Measurements from ENCODE around the gene CTPS1. TPM values are rescaled to one million over a fixed set of nuclear protein-coding genes. Genes with fewer than 3 reads are reported as not detected.

Gene CTPS1
- total RNA-seq, 1 experiment from 2014 or later = 73.4 TPM

GRCh38 chr1:40982721-40983120 lies 3.2 kb downstream of the CTPS1 start (continued):
- TF ChIP-seq, protein P1, sequence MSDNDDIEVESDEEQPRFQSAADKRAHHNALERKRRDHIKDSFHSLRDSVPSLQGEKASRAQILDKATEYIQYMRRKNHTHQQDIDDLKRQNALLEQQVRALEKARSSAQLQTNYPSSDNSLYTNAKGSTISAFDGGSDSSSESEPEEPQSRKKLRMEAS (CRISPR knock-in tag; IDR thresholded peaks at IDR 0.05) = no peak
- TF ChIP-seq ATF3 (CRISPR knock-in tag; conservative IDR thresholded peaks at IDR 0.05) (no peak), ZNF219 (CRISPR knock-in tag; IDR thresholded peaks at IDR 0.05; ENCODE audit: borderline replicate concordance) (no peak), SOX15 (CRISPR knock-in tag; IDR thresholded peaks at IDR 0.05) (no peak), CREB1 (CRISPR knock-in tag; IDR thresholded peaks at IDR 0.05) (no peak), NFATC4 (CRISPR knock-in tag; IDR thresholded peaks at IDR 0.05) (no peak), GTF2I (CRISPR knock-in tag; conservative IDR thresholded peaks at IDR 0.05) (no peak)
- TF ChIP-seq, protein P2, sequence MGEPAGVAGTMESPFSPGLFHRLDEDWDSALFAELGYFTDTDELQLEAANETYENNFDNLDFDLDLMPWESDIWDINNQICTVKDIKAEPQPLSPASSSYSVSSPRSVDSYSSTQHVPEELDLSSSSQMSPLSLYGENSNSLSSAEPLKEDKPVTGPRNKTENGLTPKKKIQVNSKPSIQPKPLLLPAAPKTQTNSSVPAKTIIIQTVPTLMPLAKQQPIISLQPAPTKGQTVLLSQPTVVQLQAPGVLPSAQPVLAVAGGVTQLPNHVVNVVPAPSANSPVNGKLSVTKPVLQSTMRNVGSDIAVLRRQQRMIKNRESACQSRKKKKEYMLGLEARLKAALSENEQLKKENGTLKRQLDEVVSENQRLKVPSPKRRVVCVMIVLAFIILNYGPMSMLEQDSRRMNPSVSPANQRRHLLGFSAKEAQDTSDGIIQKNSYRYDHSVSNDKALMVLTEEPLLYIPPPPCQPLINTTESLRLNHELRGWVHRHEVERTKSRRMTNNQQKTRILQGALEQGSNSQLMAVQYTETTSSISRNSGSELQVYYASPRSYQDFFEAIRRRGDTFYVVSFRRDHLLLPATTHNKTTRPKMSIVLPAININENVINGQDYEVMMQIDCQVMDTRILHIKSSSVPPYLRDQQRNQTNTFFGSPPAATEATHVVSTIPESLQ (CRISPR knock-in tag; IDR thresholded peaks at IDR 0.05) = no peak

- Mint-ChIP-seq H3K9me3 (no peaks in the 10 kb centered on the region), H3K27me3 (ENCODE audit: low read depth) (no peaks in the 10 kb centered on the region), H3K27ac (no peak overlapping the region), H3K4me1 (peaks cover 23% of the 10 kb centered on the region), H3K36me3 (peaks cover 52% of the 10 kb centered on the region), H3K4me3 (no peak overlapping the region)
- ChIA-PET POLR2A (no interaction called here), CTCF (no interaction called here)
- no peak for DNase-seq (ENCODE audit: low spot score)
- TF ChIP-seq KAT7 (CRISPR knock-in tag; IDR thresholded peaks at IDR 0.05; ENCODE audit: borderline replicate concordance) (no peak), ATF1 (CRISPR knock-in tag; IDR thresholded peaks at IDR 0.05) (no peak), JAZF1 (CRISPR knock-in tag; IDR thresholded peaks at IDR 0.05) (no peak), ERG (CRISPR knock-in tag; IDR thresholded peaks at IDR 0.05) (no peak), HMGA2 (CRISPR knock-in tag; IDR thresholded peaks at IDR 0.05) (no peak), MXD4 (CRISPR knock-in tag; IDR thresholded peaks at IDR 0.05; ENCODE audit: borderline replicate concordance) (no peak), ZNF232 (CRISPR knock-in tag; IDR thresholded peaks at IDR 0.05) (no peak), IRF1 (CRISPR knock-in tag; IDR thresholded peaks at IDR 0.05) (no peak), PRRX2 (CRISPR knock-in tag; IDR thresholded peaks at IDR 0.05) (no peak), ZNF671 (CRISPR knock-in tag; IDR thresholded peaks at IDR 0.05) (no peak), NFE2L1 (CRISPR knock-in tag; IDR thresholded peaks at IDR 0.05) (no peak), FOXK1 (CRISPR knock-in tag; IDR thresholded peaks at IDR 0.05) (no peak)
- ATAC-seq = no peak
Measured at GRCh38 chr1:40983286-40983685, 3.8 kb downstream of the CTPS1 start.

GRCh38 chr1:40984066-40984465 lies 4.6 kb downstream of the CTPS1 start:
- Mint-ChIP-seq H3K4me1 (peaks cover 20% of the 10 kb centered on the region), H3K27me3 (ENCODE audit: low read depth) (no peaks in the 10 kb centered on the region), H3K9me3 (no peaks in the 10 kb centered on the region), H3K36me3 (peaks cover 60% of the 10 kb centered on the region), H3K4me3 (no peak overlapping the region), H3K27ac (no peak overlapping the region)
- DNase-seq (ENCODE audit: low spot score) (no peak), ATAC-seq (no peak)
- CTCF ChIA-PET = no interaction called here
- POLR2A ChIA-PET = no interaction called here
- TF ChIP-seq, protein P3, sequence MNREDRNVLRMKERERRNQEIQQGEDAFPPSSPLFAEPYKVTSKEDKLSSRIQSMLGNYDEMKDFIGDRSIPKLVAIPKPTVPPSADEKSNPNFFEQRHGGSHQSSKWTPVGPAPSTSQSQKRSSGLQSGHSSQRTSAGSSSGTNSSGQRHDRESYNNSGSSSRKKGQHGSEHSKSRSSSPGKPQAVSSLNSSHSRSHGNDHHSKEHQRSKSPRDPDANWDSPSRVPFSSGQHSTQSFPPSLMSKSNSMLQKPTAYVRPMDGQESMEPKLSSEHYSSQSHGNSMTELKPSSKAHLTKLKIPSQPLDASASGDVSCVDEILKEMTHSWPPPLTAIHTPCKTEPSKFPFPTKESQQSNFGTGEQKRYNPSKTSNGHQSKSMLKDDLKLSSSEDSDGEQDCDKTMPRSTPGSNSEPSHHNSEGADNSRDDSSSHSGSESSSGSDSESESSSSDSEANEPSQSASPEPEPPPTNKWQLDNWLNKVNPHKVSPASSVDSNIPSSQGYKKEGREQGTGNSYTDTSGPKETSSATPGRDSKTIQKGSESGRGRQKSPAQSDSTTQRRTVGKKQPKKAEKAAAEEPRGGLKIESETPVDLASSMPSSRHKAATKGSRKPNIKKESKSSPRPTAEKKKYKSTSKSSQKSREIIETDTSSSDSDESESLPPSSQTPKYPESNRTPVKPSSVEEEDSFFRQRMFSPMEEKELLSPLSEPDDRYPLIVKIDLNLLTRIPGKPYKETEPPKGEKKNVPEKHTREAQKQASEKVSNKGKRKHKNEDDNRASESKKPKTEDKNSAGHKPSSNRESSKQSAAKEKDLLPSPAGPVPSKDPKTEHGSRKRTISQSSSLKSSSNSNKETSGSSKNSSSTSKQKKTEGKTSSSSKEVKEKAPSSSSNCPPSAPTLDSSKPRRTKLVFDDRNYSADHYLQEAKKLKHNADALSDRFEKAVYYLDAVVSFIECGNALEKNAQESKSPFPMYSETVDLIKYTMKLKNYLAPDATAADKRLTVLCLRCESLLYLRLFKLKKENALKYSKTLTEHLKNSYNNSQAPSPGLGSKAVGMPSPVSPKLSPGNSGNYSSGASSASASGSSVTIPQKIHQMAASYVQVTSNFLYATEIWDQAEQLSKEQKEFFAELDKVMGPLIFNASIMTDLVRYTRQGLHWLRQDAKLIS (CRISPR knock-in tag; IDR thresholded peaks at IDR 0.05; ENCODE audit: borderline replicate concordance) = no peak
- TF ChIP-seq, protein P1 (CRISPR knock-in tag; IDR thresholded peaks at IDR 0.05) = no peak
- no peak for TF ChIP-seq ATF3 (CRISPR knock-in tag; conservative IDR thresholded peaks at IDR 0.05)
- TF ChIP-seq SP1 (CRISPR knock-in tag; conservative IDR thresholded peaks at IDR 0.05) = no peak
- no peak for TF ChIP-seq ZNF232 (CRISPR knock-in tag; IDR thresholded peaks at IDR 0.05)
